DOHH2 (cell line): Measurements from ENCODE around the gene ABCB11.

Experiments
- CTCF ChIP-seq: fragments of 200-600 bp; sonication (generic); IDR thresholded peaks from one replicate; pipeline ENCODE4 v1.5.1; 2014; ENCODE audit warnings: antibody characterized with exemption, mild to moderate bottlenecking, low read depth, low read length; ENCODE audit not compliant: poor library complexity, severe bottlenecking
- EZH2phosphoT487 ChIP-seq: fragments of 200-600 bp; sonication (generic); IDR thresholded peaks from 2 replicates; pipeline ENCODE4 v1.6.1; 2017; ENCODE audit warnings: borderline replicate concordance, mild to moderate bottlenecking, antibody characterized with exemption, low read length, moderate library complexity, mixed read lengths

- no peak for TF ChIP-seq CTCF
- TF ChIP-seq EZH2phosphoT487 = no peak
Measured at GRCh38 chr2:169038338-169038757, 7.2 kb upstream of the ABCB11 start.
